Stimulated activated CD8-positive, alpha-beta memory T cell treated with anti-CD3 and anti-CD28 coated beads, Interleukin-7, amount 100 ng/mL, for 4 hours (primary cell): ENCODE measurements around the gene FER.
"Not testable (repeated sequence)": the region's sequence is repeated elsewhere in the genome, so short reads cannot be mapped to it uniquely, and the experiment has no call there.

Experiments used
- DNase-seq, 2 donors: peaks; one replicate each; pipeline ENCODE4 v3.0.0-alpha.2; 2020; ENCODE audit warnings: low read depth in 2 of 2

The FER gene

GRCh38 chr5:108798513-108799265 is 51.0 kb downstream of the FER start:
- DNase-seq: no peak

- no peak for DNase-seq
Observed at GRCh38 chr5:108801301-108801700, 53.6 kb downstream of the FER start.

DNA sequence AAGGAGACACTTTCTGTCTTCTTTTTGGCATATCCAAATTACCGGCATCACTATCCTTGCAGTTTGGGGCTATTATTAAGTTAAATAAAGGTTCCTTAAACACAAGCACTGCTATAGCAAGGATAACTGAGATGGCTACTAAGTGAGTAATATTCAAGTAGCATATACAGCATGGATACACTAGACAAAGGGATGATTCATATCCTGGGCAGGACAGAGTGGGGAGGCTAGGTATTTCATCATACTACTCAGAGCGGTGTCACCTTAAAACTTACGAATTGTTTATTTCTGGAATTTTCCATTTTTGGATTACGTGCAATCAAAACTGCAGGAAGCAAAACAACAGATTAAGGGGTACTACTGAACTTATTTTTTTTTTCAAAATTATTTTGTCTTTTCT is 54.1 kb downstream of the FER start:
- no peak for DNase-seq

DNA sequence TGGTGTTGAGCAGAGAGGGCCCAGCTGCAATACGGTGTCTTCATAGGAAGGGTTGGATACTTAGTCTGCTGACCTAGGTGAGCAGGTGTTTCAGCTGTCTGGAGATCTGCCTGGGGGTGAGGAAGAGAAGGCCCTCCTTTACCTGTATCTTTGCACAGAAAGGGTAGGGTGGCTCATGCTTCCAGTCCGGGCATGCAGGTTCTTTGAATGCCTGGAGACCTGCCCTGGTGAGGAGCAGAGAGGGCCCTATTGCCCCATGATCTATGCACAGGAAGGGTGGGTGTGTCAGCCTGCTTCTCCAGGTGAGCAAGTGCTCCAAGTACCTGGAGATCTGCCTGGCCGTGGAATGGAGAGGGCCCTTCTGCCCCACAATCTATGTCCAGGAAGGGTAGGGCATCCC is 63.0 kb downstream of the FER start:
- no peak for DNase-seq

GRCh38 chr5:108813673-108814072 is 66.0 kb downstream of the FER start:
- DNase-seq: no peak

GRCh38 chr5:108814551-108814950 is 66.9 kb downstream of the FER start:
- DNase-seq: no peak

DNA sequence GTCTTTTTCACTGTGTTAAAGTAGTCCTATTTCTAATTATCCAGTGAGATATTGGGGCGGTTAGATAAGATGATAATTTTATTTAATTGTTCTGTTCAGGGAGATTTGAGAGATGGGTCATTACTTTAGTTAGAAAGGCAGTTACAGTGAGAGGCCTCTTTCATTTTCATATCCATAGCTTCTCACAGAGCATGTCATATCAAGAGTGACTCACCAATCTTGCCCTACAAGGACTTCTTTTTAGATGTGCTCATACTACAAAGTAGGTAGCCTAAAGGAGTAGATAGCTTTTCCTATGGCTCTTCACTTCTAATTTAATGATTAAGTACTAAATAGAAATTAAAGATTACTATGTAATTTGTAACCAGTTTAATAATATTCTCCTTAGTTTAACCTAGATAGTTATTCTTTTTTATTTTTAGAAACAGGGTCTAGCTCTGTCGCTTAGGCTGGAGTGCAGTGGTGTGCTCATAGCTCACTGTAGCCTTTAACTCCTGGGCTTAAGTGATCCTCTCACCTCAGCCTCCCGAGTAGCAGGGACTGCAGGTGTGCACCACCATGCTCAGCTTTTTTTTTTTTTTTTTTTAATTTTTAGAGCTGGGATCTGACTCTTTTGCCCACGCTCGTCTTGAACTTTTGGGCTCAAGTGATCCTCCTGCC is 71.0 kb downstream of the FER start:
- DNase-seq: no peak

GRCh38 chr5:108820983-108821382 is 73.3 kb downstream of the FER start:
- DNase-seq: no peak

GRCh38 chr5:108822211-108822947 is 74.7 kb downstream of the FER start:
- DNase-seq: no peak

- no peak for DNase-seq
Observed at GRCh38 chr5:108827131-108827530, 79.4 kb downstream of the FER start.

DNA sequence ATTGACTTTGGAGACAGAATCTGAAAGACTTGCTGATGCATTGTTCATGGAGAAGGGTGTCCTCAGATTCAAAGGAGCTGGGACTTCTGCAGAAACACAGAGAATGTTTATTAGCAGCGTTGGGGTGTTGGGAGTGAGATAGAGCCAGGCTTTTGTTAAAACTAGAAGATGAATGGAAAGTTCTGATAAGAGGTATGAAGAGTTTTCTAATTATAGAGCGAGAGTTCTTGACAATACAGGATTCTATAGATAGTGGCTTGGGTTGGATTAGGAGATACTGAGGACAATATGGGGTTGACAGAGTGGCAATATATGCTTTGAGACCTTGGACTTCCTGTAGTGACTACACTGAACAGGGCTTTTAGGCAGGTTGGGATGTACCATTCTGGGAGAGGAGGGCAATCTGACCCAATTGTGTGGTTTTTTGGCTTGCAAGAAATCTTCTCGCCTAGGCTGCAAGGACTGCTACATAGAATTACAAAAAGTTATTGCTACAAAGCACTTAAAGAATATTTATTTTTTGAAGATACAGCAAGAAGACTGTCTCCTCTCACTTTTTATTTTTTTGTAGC is 83.1 kb downstream of the FER start:
- DNase-seq: no peak

GRCh38 chr5:108836492-108836891 is 88.8 kb downstream of the FER start:
- DNase-seq: no peak

- DNase-seq: not testable (repeated sequence)
Observed at GRCh38 chr5:108842260-108842941, 94.7 kb downstream of the FER start.

DNA sequence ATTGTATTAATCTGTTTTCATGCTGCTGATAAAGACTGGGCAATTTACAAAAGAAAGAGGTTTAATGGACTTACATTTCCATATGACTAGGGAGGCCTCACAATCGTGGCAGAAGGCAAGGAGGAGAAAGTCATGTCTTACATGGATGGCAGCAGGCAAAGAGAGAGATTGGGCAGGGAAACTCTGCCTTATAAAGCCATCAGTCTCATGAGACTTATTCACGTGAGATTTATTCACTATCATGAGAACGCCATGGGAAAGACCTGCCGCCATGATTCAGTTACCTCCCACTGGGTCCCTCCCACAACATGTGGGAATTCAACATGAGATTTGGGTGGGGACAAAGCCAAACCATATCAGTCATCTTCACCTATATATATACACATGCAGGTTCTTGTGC is 103.4 kb downstream of the FER start:
- DNase-seq: not testable (repeated sequence)

DNA sequence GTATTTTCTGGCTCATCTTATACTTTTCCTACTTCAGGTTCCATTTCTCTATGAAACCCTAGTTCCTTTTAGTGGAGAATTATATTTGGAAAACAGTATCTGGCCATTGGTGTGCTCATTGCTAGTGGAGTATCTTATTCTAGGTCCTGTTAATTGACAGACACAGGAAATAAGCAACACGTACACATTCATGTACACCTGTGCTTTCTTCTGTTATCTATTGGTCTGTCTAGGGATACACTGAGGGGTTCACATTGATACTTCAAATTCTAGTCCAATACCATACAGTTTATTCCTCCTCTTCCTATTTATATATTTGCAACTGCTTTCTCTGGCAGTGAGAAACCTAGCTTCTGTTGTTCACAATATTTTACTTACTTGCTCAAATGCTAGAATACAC is 110.2 kb downstream of the FER start:
- DNase-seq: no peak

DNA sequence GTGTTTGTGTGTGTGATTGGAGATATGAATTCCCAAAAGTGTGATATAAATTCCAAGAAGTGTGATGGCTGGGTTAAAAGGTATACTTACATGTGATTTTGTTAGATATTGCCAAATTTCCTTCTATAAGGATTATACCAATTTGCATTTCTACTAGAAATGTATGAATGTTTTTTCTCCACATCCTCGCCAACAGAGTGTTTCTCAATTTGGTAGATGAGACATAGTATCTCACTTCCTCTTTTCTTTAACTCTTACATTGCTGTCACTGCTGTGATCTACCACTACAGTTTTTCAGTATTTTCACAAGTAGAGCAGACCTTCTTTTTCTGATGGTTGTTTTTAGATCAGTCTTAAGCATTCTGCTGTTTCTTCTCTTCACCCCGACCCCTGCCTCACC is 111.3 kb downstream of the FER start:
- no peak for DNase-seq

DNA sequence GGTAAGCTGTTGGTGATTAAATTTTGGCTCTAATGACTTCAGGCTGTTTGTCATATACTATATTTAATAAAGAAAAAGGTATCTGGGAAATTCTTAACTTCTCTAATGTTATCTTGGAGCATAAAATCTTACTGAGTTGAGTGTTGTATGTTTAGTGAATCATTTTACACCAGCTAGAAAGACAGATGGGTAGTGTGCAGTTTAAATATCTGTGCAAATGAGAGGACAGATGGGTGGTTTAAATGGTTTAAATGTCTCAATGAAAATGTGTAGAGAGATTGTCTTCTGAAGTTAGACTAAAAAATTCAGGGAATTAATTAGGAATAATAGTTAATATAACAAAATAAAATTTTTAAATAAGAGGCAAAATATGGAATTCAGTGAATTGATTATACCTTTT is 114.5 kb downstream of the FER start:
- DNase-seq: no peak

DNA sequence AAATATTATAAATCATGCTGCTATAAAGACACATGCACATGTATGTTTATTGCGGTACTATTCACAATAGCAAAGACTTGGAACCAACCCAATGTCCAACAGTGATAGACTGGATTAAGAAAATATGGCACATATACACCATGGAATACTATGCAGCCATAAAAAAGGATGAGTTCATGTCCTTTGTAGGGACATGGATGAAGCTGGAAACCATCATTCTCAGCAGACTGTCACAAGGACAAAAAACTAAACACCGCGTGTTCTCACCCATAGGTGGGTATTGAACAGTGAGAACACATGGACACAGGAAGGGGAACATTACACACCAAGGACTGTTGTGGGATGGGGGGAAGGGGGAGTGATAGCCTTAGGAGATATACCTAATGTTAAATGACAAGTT is 118.4 kb downstream of the FER start:
- DNase-seq: not testable (repeated sequence)

- no peak for DNase-seq
Observed at GRCh38 chr5:108867656-108868055, 120.0 kb downstream of the FER start.

GRCh38 chr5:108869066-108869465 is 121.4 kb downstream of the FER start:
- no peak for DNase-seq

GRCh38 chr5:108876451-108876850 is 128.8 kb downstream of the FER start:
- DNase-seq: no peak

- DNase-seq: no peak
Observed at GRCh38 chr5:108878756-108879155, 131.1 kb downstream of the FER start.
